ENCODE data around the gene ACTRT2.

ACTRT2 gene

DNA sequence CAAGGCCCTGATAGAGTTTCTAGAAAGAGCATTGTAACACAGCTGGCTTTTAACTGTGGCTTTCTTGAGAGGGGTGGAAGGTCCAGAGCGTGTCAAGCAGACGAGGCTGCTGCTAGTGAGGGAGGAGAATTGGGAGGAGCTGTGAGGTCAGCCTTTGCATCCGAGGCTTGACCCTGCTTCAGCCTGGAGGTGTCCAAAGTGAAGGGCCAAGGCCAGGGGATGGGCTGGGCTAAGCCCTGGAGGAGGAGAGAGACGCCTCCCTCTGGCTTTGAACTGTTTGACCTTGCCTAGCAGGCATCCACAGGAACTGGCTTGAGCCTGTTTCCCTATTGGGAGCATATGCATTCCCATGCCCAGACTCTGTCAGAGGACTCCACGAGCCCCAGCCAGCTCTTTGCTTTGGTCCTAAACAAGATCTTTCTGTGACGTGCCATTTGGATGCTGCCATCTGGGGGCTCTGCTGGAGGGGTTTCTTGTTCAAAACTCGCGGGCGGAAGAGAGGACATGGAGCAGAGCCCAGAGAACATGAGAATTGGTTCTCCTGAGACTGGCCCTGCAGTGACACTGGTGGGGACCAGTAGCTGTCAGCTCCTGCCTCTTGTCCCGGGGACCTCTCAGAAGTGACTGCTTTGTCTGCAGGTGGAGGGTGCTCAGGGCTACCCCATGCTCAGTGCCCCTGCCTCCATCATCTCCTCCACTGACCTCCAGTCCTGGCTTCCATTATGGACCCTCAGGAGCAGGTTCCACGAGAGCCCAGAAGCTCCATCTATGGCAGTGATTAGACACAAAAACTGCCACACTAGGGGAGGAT is 5.5 kb downstream of the ACTRT2 start:
- TF ChIP-seq ZFX (IDR thresholded peaks at IDR 0.05), result no peak
- TF ChIP-seq, protein P1, sequence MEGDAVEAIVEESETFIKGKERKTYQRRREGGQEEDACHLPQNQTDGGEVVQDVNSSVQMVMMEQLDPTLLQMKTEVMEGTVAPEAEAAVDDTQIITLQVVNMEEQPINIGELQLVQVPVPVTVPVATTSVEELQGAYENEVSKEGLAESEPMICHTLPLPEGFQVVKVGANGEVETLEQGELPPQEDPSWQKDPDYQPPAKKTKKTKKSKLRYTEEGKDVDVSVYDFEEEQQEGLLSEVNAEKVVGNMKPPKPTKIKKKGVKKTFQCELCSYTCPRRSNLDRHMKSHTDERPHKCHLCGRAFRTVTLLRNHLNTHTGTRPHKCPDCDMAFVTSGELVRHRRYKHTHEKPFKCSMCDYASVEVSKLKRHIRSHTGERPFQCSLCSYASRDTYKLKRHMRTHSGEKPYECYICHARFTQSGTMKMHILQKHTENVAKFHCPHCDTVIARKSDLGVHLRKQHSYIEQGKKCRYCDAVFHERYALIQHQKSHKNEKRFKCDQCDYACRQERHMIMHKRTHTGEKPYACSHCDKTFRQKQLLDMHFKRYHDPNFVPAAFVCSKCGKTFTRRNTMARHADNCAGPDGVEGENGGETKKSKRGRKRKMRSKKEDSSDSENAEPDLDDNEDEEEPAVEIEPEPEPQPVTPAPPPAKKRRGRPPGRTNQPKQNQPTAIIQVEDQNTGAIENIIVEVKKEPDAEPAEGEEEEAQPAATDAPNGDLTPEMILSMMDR (conservative IDR thresholded peaks at IDR 0.05), result no peak
- no peak overlapping the region for H3K27ac ChIP-seq

DNA sequence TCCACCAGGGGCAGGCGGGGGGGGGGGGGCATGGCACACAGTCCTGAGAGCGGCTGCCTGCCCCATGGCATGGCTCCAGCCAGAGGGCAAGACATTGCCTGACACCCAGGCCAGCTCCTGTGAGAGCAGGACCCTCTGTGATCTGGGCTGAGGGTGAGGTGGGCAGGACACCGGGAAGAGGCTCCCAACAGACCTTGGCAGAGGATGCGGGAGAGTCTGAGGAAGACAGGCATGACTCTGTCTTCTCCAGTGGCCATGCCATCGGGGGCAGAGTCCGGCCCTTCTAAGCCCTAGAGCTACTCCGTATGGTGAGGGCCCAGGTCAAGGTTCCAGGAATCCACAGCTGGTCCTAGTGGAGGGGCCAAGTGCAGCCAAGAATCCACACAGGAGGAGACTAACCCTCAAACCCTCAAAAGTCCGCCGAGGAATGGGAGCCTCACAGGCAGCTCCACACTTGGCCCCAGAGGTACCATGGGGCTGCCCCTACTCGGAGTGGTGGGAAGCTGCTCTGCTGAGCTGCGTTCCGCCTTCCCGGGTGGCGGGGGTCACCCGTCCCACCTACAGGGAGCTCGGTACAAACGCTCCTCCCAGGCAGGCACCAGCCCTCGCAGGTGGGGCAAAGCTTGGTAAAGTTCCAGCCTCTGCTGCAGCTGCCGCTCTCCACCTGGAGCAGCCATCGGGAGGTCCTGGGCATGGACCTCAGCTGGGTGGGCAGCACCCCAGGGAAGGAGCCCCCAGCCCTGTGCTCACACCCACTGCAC is 6.5 kb downstream of the ACTRT2 start:
- TF ChIP-seq, protein P1 (conservative IDR thresholded peaks at IDR 0.05), result no peak
- TF ChIP-seq ZFX (IDR thresholded peaks at IDR 0.05), result no peak
- no peak overlapping the region for H3K27ac ChIP-seq

DNA sequence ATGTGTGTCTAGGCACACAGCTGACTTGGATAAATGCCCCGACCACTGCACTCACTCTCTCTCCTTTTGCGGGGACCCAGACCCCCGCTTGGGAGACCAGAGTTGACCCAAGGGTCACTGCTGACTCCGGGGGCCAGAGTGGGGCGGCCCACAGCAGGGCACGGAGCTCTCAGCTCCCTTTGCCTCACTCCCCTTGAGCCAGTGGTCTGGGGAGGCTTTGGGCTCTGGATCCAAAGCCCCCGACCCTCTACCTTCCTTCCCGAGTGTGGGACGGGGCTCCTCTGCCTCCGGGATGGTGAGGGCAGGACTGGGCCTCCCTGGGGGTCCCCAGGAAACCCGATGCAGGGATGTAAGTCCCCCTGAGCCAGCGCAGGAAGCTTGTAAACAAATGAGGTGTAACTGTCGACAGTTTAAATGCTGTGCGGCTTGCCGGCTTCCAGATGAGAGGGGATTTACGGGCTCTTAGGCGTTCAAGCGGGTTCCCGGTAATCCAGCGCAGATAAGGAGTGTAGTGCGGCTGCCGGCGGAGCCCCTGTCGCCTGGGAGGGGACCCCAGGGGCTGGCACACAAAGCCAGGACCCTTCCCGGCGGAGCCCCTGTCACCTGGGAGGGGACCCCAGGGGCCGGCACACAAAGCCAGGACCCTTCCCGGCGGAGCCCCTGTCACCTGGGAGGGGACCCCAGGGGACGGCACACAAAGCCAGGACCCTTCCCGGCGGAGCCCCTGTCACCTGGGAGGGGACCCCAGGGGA is 7.4 kb downstream of the ACTRT2 start:
- TF ChIP-seq, protein P1 (conservative IDR thresholded peaks at IDR 0.05), result no peak
- no peak for TF ChIP-seq ZFX (IDR thresholded peaks at IDR 0.05)
- no peak overlapping the region for H3K27ac ChIP-seq

DNA sequence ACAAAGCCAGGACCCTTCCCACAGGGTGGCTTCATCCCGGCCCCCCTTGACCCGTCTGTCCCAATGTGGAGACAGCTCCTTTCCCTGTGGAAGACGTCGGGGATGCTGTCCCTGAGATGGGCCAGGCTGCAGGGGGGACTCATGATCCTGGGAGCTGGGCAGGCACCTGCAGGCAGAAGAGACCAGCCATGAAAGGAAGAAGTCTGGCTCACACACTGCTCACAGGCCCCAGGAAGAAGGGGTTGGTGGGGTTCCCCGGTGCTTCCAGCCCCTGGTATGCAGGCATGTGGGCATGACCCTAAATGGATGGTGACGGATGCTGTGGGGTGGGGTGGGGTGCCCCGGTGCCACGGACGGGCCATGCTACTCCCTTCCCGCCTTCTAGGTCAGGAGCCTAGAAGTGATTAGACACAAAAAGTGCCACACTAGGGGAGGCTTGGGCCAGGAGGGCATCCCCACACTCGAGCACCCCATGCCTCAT is 8.3 kb downstream of the ACTRT2 start:
- TF ChIP-seq ZFX (IDR thresholded peaks at IDR 0.05), result no peak
- TF ChIP-seq, protein P1 (conservative IDR thresholded peaks at IDR 0.05), result no peak
- no peak overlapping the region for H3K27ac ChIP-seq

DNA sequence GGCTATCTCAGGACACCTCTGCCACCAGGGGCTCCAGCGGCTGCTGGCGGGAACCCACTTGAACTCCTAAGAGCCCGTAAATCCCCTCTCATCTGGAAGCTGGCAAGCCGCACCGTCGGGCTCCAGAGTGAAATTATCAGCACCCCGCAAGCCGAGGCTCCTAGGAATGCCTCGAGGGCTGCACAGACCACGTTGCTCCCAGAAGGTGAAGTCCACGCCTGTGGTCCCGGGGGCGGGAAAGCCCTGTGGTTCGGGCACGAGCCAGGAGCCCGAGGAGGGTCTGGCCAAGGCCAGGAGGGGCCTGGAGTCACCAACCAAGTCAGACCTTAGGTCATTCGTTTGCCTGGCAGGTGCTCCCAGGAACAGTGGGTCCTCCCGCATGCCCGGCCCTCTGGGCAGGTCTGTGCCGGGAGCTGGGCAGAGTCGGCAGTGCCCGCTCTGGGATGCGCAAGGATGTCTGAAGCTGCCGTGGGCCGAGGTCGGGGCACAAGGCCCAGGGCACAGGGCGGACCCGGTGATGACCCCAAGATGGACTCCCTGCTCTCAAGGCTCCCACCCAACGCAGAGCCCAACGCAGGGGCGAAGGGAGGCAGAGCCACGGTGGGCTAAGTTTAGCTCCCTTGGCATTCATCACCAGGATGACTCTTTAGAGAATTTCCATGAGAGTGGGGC is 8.9 kb downstream of the ACTRT2 start:
- no peak overlapping the region for H3K27ac ChIP-seq
- TF ChIP-seq, protein P1 (conservative IDR thresholded peaks at IDR 0.05), result no peak
- no peak for TF ChIP-seq ZFX (IDR thresholded peaks at IDR 0.05)

DNA sequence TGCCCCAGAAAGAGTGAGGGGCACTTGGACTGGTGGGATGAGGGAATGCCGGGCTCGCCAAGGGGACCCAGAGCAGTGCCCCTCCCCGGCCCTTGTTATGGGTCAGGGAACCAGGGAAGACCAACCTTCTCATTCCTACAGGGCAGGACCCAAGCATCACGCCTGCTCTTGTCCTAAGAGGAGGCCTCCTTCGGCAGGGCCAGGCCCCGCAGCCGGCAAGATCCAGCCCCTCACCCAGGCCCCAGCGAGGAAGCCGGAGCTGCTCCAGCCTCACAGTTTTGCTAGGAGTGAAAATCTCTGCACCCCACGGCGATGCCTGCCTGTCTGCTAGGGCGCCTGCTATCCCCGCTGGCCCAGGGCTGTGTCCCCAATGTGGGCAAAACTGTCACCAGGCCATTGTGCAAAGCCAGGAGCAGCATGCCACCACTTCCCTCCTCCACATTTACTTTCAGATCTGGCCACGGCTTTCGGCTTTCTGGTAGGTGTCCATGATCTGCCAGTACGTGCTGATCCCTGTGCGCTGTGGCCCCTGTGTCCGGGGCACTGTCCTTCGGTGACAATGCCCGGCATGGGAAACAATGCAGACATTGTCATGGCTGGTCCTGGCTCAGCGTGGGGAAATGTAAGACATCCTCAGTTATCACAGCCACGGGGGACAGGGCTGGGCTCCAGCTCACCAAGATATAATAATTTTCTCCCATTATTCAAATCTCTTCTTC is 9.6 kb downstream of the ACTRT2 start:
- TF ChIP-seq, protein P1 (conservative IDR thresholded peaks at IDR 0.05), result no peak
- no peak for TF ChIP-seq ZFX (IDR thresholded peaks at IDR 0.05)

More for the DNA sequence above, 9.6 kb downstream of the ACTRT2 start:
- H3K27ac ChIP-seq, result no peak overlapping the region

Data from C4-2B (cell line).